Parathyroid adenoma (tissue), 2 donors: ENCODE data around the gene PCBP3.

Experiments
- H2AFZ ChIP-seq: fragments of 300-600 bp; sonication (generic); one replicate; pipeline ENCODE4 v1.7.0; 2017; ENCODE audit warnings: antibody characterized with exemption, mild to moderate bottlenecking
- H3K27ac ChIP-seq: fragments of 300-600 bp; sonication (generic); one replicate; pipeline ENCODE4 v1.7.0; 2017
- H3K27me3 ChIP-seq: fragments of 300-600 bp; sonication (generic); one replicate; pipeline ENCODE4 v1.7.0; 2017; ENCODE audit warnings: low read length; ENCODE audit not compliant: control insufficient read depth, insufficient read depth
- H3K36me3 ChIP-seq: fragments of 300-600 bp; sonication (generic); one replicate; pipeline ENCODE4 v1.7.0; 2017; ENCODE audit warnings: low read length; ENCODE audit not compliant: control insufficient read depth, insufficient read depth
- H3K4me1 ChIP-seq: fragments of 300-600 bp; sonication (generic); one replicate; pipeline ENCODE4 v1.7.0; 2017; ENCODE audit warnings: control low read depth
- H3K4me2 ChIP-seq: fragments of 300-600 bp; sonication (generic); one replicate; pipeline ENCODE4 v1.7.0; 2017; ENCODE audit warnings: low read length
- H3K4me3 ChIP-seq: fragments of 300-600 bp; sonication (generic); one replicate; pipeline ENCODE4 v1.7.0; 2017; ENCODE audit warnings: low read depth, low read length
- H3K79me2 ChIP-seq: fragments of 300-600 bp; sonication (generic); one replicate; pipeline ENCODE4 v1.7.0; 2017; ENCODE audit warnings: control low read depth
- H3K9ac ChIP-seq: fragments of 300-600 bp; sonication (generic); one replicate; pipeline ENCODE4 v1.7.0; 2017; ENCODE audit warnings: mild to moderate bottlenecking
- H3K9me3 ChIP-seq: fragments of 300-600 bp; sonication (generic); one replicate; pipeline ENCODE4 v1.7.0; 2017; ENCODE audit warnings: low read length; ENCODE audit not compliant: control insufficient read depth
- CTCF ChIP-seq: fragments of 300-600 bp; sonication (generic); IDR thresholded peaks from one replicate; pipeline ENCODE4 v1.7.0; 2017; ENCODE audit warnings: antibody characterized with exemption, mild to moderate bottlenecking
- donor health status: primary hyperparathyroidism.

Gene PCBP3

GRCh38 chr21:45906196-45906805 is 262.8 kb downstream of the PCBP3 start:
- Histone ChIP-seq H3K4me1 (no peaks in the 10 kb centered on the region), H2AFZ (no peak overlapping the region), H3K27me3 (no peaks in the 10 kb centered on the region), H3K9me3 (no peaks in the 10 kb centered on the region), H3K4me3 (no peak overlapping the region), H3K27ac (no peak overlapping the region), H3K4me2 (no peak overlapping the region), H3K36me3 (no peaks in the 10 kb centered on the region), H3K79me2 (no peaks in the 10 kb centered on the region), H3K9ac (no peak overlapping the region)
- TF ChIP-seq CTCF = no peak

GRCh38 chr21:45906859-45907258 is 263.3 kb downstream of the PCBP3 start:
- TF ChIP-seq CTCF = no peak
- Histone ChIP-seq H3K36me3 (no peaks in the 10 kb centered on the region), H3K27ac (no peak overlapping the region), H3K4me3 (no peak overlapping the region), H3K79me2 (no peaks in the 10 kb centered on the region), H3K4me2 (no peak overlapping the region), H2AFZ (no peak overlapping the region), H3K9ac (no peak overlapping the region), H3K27me3 (no peaks in the 10 kb centered on the region), H3K9me3 (no peaks in the 10 kb centered on the region), H3K4me1 (no peaks in the 10 kb centered on the region)

GRCh38 chr21:45908536-45909237 is 265.2 kb downstream of the PCBP3 start:
- no peaks in the 10 kb centered on the region for H3K4me1 ChIP-seq
- no peak for TF ChIP-seq CTCF
- no peaks in the 10 kb centered on the region for H3K9me3 ChIP-seq
- H3K9ac ChIP-seq = no peak overlapping the region
- no peaks in the 10 kb centered on the region for H3K27me3 ChIP-seq
- no peaks in the 10 kb centered on the region for H3K36me3 ChIP-seq
- no peak overlapping the region for H3K4me2 ChIP-seq
- no peak overlapping the region for H3K27ac ChIP-seq
- no peak overlapping the region for H3K4me3 ChIP-seq
- H2AFZ ChIP-seq = no peak overlapping the region
- H3K79me2 ChIP-seq = no peaks in the 10 kb centered on the region

GRCh38 chr21:45909238-45909988 is 265.9 kb downstream of the PCBP3 start:
- no peaks in the 10 kb centered on the region for H3K9me3 ChIP-seq
- no peak overlapping the region for H3K9ac ChIP-seq
- no peak for TF ChIP-seq CTCF
- no peaks in the 10 kb centered on the region for H3K27me3 ChIP-seq
- H2AFZ ChIP-seq = no peak overlapping the region
- no peak overlapping the region for H3K4me2 ChIP-seq
- H3K4me1 ChIP-seq = no peaks in the 10 kb centered on the region
- H3K4me3 ChIP-seq = no peak overlapping the region
- H3K36me3 ChIP-seq = no peaks in the 10 kb centered on the region
- no peak overlapping the region for H3K27ac ChIP-seq
- no peaks in the 10 kb centered on the region for H3K79me2 ChIP-seq
